ENCODE measurements around the gene BIRC5. TPM values are rescaled to one million over a fixed set of nuclear protein-coding genes. Genes with fewer than 3 reads are reported as not detected.

Gene BIRC5
- polyA plus RNA-seq, 1 donor (not counting 4 experiments of a cell fraction or from before 2014, with no cell fraction given), result 11.5 TPM

- H3K4me2 ChIP-seq (ENCODE audit: control insufficient read depth, extremely low read depth, insufficient read depth, low read depth, low read length), result no peak overlapping the region
- DNase-seq (ENCODE audit: low read depth, low spot score) (no peak), FAIRE-seq (no peak)
- H3K9me3 ChIP-seq (ENCODE audit: control insufficient read depth, low read depth, low read length), result no peaks in the 10 kb centered on the region
- H3K36me3 ChIP-seq (ENCODE audit: control insufficient read depth in 2 of 2, extremely low read depth in 1 of 2, insufficient read depth in 2 of 2, low read length in 2 of 2), result peaks cover 16 to 20% of the 10 kb centered on the region in 2 experiments
- H3K9ac ChIP-seq (ENCODE audit: control insufficient read depth, extremely low read depth, insufficient read depth, low read length), result peak overlapping the region; percentile 28
- no peaks in the 10 kb centered on the region for H3K27me3 ChIP-seq (ENCODE audit: control insufficient read depth, extremely low read depth, insufficient read depth, low read length)
- no peak overlapping the region for H3K4me3 ChIP-seq (ENCODE audit: control insufficient read depth in 2 of 3, extremely low read depth in 1 of 3, insufficient read depth in 2 of 3, low read depth in 1 of 3, low read length in 3 of 3)
- TF ChIP-seq CTCF (optimal IDR thresholded peaks at IDR 0.05 in 1 of 3, IDR thresholded peaks at IDR 0.05 in 1 of 3, conservative IDR thresholded peaks at IDR 0.05 in 1 of 3; ENCODE audit: extremely low read depth in 1 of 3, insufficient read depth in 2 of 3, low read length in 3 of 3) (no peak), EZH2 (IDR thresholded peaks at IDR 0.05; ENCODE audit: low read length) (no peak)
- dilution Hi-C loops (cut with MboI; ENCODE audit: extremely low pct_ligation_motif_present, low sequenced_read_pairs), result no loop called here
- no peaks in the 10 kb centered on the region for H4K20me1 ChIP-seq (ENCODE audit: control insufficient read depth, extremely low read depth, insufficient read depth, low read length)
- H3K79me2 ChIP-seq (ENCODE audit: control insufficient read depth, insufficient read depth, low read length), result no peaks in the 10 kb centered on the region
- H3K9me1 ChIP-seq (ENCODE audit: control insufficient read depth, extremely low read depth, insufficient read depth, low read length), result no peaks in the 10 kb centered on the region
- H3K4me1 ChIP-seq (ENCODE audit: control insufficient read depth, extremely low read depth, insufficient read depth, low read length), result peaks cover 22% of the 10 kb centered on the region
- H2AFZ ChIP-seq (ENCODE audit: control insufficient read depth, low read length), result no peak overlapping the region
- no peak overlapping the region for H3K27ac ChIP-seq (ENCODE audit: control insufficient read depth, insufficient read depth, low read length)
Measured at GRCh38 chr17:78172249-78173051, 41.6 kb upstream of the BIRC5 start.

- DNase-seq (ENCODE audit: low read depth, low spot score), result no peak
- peak overlapping the region; percentile 5 for H3K4me2 ChIP-seq (ENCODE audit: control insufficient read depth, extremely low read depth, insufficient read depth, low read depth, low read length)
- H3K4me1 ChIP-seq (ENCODE audit: control insufficient read depth, extremely low read depth, insufficient read depth, low read length), result peaks cover 22% of the 10 kb centered on the region
- H3K36me3 ChIP-seq (ENCODE audit: control insufficient read depth in 2 of 2, extremely low read depth in 1 of 2, insufficient read depth in 2 of 2, low read length in 2 of 2), result peaks cover 16 to 20% of the 10 kb centered on the region in 2 experiments
- H3K9me1 ChIP-seq (ENCODE audit: control insufficient read depth, extremely low read depth, insufficient read depth, low read length), result no peaks in the 10 kb centered on the region
- dilution Hi-C loops (cut with MboI; ENCODE audit: extremely low pct_ligation_motif_present, low sequenced_read_pairs), result no loop called here
- no peaks in the 10 kb centered on the region for H4K20me1 ChIP-seq (ENCODE audit: control insufficient read depth, extremely low read depth, insufficient read depth, low read length)
- no peak for FAIRE-seq
- no peaks in the 10 kb centered on the region for H3K27me3 ChIP-seq (ENCODE audit: control insufficient read depth, extremely low read depth, insufficient read depth, low read length)
- H3K9ac ChIP-seq (ENCODE audit: control insufficient read depth, extremely low read depth, insufficient read depth, low read length), result peak overlapping the region; percentile 28
- no peak overlapping the region for H3K27ac ChIP-seq (ENCODE audit: control insufficient read depth, insufficient read depth, low read length)
- H3K9me3 ChIP-seq (ENCODE audit: control insufficient read depth, low read depth, low read length), result no peaks in the 10 kb centered on the region
- no peak overlapping the region for H2AFZ ChIP-seq (ENCODE audit: control insufficient read depth, low read length)
- TF ChIP-seq CTCF (optimal IDR thresholded peaks at IDR 0.05 in 1 of 3, IDR thresholded peaks at IDR 0.05 in 1 of 3, conservative IDR thresholded peaks at IDR 0.05 in 1 of 3; ENCODE audit: extremely low read depth in 1 of 3, insufficient read depth in 2 of 3, low read length in 3 of 3) (no peak), EZH2 (IDR thresholded peaks at IDR 0.05; ENCODE audit: low read length) (no peak)
- H3K4me3 ChIP-seq (ENCODE audit: control insufficient read depth in 2 of 3, extremely low read depth in 1 of 3, insufficient read depth in 2 of 3, low read depth in 1 of 3, low read length in 3 of 3), result no peak overlapping the region
- H3K79me2 ChIP-seq (ENCODE audit: control insufficient read depth, insufficient read depth, low read length), result no peaks in the 10 kb centered on the region
Measured at GRCh38 chr17:78173097-78173715, 40.8 kb upstream of the BIRC5 start.

Measured in keratinocyte (primary cell).